HG03342 (cell line): ENCODE results near the gene ARL5B.

Experiments
- ATAC-seq: cut with Tn5 transposase; IDR thresholded peaks from one replicate; pipeline ENCODE4 v1.9.1; 2021; ENCODE audit warnings: mild to moderate bottlenecking, moderate library complexity; ENCODE audit not compliant: unreplicated experiment

ARL5B gene

DNA sequence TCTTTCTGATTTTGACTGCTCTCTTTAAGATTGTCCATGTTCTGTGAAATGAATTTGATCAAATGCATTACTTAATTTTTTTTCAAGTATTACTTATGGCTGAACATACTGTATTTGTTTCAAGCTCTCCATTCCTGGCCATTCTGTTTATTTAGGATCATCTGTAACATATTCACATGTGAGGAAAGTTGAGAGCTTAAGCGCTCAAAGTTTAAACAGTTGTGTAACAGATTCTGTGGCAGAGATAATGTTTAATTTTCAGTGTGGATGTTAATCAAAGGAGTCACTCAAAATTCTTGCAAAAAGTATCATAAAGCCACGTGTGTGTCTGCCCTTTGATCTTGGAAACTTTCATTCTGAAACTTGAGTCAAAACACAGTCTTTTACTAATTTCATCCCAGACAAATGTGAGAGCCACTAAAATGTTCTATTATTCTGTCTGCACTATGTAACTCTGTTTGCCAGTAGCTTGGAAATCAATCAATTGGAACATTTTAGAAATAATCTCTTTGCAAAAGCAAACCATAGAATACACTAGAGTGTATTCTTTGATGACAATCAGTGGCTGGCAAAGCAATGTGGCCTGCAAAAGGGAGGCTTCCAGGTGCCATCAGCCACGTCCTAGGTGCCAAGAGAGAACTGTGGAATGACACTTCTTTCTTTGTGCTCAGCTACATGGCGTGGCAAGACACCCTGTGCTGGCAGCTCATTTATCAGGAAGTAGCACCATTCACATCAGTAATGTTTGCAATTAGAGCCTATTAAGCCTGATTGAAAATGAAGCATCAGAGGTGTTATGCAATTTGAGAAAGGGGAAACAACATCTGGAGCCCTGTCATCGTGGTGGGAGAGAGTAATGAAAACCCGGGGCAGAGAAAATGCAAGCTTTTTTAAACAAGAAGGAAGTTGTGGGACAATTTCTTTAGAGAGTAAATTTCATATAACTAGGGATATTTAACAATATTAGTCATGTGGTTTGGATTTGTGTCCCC, 40.9 kb downstream of the ARL5B start:
- no peak for ATAC-seq

DNA sequence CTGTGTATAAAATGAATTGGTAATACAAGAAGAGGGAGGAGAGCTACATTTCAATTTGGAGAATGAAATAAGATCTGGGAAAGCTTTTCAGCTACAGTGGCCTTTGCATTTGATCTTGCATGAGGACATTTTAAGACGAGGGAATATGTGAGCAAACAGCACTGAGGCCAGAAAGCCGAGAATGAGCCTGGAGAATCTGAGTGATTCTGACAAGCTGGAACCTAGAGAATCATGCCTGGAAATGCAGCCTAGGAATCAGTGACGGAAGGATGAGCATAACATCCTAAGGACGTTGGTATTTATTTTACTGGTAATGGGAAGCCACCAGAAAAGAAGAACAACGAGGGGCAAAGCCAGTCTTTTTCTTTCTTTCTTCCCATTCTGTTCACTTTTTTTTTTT, 44.3 kb downstream of the ARL5B start:
- no peak for ATAC-seq

DNA sequence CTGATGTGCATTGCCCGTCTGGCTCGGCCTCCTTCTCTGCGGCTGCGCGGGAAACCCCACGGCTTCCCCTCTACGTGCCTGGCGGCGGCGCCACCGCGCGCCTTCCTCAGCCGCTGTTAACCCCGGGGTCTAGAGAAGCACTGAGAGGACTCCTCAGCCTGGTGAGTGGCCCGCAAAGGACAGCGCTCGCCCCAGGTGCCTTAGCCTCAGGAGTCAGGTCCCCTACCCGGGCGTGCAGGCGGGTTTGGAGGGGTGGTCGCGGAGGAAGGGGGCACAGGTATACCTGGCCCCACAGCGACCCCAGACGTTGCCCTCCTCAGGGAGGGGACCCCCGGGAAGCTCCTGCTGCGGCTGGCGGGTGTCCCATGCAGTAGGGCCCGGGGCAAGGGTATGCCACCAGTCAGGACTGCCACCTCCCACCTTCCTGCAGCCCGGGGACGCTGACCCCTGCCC, 51.0 kb downstream of the ARL5B start:
- no peak for ATAC-seq

DNA sequence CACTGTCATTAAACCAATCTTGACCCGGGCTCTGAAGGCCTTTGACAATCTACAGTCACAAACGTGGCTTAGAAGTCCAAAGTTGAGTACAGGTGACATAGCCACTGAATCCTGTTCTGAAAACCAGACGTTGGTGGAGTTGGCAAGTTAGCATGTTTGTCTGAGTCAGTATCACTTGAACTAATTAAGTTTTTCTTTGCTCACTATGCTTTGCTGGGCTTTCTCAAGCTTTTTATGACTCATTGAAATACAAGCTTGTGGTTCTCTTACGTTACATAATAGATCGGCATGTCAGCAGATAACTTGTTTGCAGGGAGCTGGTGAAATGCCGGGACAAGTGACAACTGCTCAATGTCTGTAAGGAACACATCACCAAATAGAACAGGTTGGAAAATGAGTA, 53.8 kb downstream of the ARL5B start:
- ATAC-seq, result no peak

DNA sequence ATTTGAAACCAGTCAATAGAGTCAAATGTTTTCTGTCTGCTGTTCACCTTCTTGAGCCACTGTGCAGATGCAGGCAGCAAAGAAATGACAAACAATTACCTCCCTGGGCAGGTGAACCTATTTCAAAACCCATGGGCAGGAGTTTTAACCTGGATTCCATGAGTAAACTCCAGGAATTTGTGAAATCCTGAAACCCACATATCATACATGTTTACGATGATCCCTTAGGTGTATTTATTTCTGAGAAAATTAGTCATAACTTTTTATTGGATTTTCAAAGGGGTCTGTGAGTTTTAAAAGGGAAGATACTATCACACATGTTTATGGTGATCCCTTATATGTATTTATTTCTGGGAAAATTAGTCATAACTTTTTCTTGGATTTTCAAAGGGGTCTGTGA, 59.8 kb downstream of the ARL5B start:
- no peak for ATAC-seq

DNA sequence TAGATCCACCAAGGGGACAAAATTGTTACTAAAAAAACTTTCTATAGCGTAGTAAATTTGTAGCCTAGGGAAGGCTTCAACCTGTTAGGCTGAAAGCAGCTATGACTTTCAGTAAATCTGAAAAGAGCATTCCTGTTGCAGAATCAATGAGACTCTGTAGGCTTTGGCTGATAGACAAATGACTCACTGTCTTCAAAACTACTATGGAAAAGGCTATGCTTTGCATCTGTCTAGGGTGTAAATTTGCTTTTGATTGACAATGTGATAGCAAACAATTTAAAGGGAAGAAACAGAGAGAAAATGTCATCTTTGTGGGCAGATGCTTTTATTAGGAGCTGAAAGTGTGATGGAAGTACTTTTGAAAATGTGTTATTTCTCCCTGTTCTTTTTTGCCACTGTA, 60.6 kb downstream of the ARL5B start:
- no peak for ATAC-seq

DNA sequence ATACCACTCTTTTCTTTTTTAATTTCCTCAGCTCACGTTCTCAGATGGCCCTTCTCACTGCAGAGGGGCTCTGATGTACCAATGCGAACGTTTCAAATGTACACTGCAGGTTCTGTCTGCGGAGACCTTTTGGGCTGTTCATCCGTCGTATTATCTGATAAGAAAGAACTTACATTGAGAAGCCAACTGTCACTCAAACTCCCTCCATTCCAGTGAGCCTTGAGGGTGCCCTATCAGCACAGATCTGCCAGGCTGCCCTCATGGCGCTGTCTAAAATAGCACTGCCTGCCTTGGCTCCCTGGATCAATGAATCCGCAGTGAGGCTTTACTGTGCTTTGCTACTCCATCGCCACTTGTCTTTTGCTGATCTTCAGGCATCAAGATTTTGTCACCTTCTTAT, 61.8 kb downstream of the ARL5B start:
- ATAC-seq, result no peak

DNA sequence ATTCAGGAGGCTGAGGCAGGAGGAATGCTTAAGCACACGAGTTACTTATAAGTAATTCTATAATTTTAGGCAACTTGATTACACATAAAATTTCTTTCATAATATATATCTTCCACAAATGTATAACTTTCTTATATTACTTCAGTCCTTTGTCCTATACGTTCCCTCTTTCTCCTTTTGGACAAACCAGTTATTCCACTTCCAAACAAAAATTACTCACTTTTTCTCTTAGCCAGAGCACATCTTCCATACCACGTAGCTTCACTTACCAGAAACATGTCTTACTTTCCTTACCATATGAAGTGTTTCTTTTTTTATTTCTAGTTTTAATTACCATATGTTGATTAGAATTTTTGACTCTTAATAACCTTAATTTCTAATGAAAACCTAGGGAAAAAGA, 64.6 kb downstream of the ARL5B start:
- ATAC-seq, result no peak
